Esophagus muscularis mucosa (tissue), 4 donors: ENCODE data around the gene MTHFD2.

Experiments used
- EP300 ChIP-seq: sonication (generic); formaldehyde crosslinking; IDR thresholded peaks from one replicate; pipeline ENCODE4 v1.6.1; 2017; ENCODE audit warnings: antibody characterized with exemption
- POLR2A ChIP-seq: fragments of 450-650 bp; IDR thresholded peaks from one replicate; pipeline ENCODE4 v1.6.1; 2017; ENCODE audit warnings: antibody characterized with exemption, moderate library complexity, mild to moderate bottlenecking, low read depth
- POLR2AphosphoS5 ChIP-seq, 2 donors: sonication (generic); formaldehyde crosslinking; IDR thresholded peaks; one replicate each; pipeline ENCODE4 v1.6.1; 2017; ENCODE audit warnings: antibody characterized with exemption in 2 of 2
- TF ChIP-seq, protein P1 (sequence below), 3 experiments: fragments of 200-600 bp in 2 of 3; fragments of 450-650 bp in 1 of 3; sonication (generic) in 2 of 3; IDR thresholded peaks; one replicate each; pipeline ENCODE4 v1.5.1; 2017 to 2019; ENCODE audit warnings: antibody characterized with exemption in 3 of 3, mild to moderate bottlenecking in 2 of 3, moderate library complexity in 1 of 3

DNA sequence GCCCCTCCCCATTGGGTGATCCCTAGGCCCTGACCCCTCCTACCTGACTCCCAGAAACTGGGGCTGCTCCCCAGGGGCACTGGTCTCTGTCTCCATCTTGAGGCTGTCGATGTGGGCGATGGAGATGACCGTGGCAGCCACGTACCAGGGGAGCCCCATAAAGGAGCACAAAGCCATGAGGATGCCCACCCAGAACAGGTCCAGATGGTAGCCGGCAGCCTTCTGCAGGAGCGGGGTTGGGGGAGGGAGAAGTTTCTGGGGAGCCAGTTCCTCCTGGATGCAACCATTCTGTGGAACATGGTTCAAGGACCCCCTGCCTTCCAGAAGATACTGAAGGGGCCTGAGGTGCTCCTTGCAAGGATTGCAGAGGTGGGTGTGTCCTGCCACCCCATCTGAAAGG is 34.0 kb downstream of the MTHFD2 start:
- TF ChIP-seq POLR2A: no peak
- TF ChIP-seq POLR2AphosphoS5 (IDR thresholded peaks at IDR 0.05): no peak
- TF ChIP-seq, protein P1, sequence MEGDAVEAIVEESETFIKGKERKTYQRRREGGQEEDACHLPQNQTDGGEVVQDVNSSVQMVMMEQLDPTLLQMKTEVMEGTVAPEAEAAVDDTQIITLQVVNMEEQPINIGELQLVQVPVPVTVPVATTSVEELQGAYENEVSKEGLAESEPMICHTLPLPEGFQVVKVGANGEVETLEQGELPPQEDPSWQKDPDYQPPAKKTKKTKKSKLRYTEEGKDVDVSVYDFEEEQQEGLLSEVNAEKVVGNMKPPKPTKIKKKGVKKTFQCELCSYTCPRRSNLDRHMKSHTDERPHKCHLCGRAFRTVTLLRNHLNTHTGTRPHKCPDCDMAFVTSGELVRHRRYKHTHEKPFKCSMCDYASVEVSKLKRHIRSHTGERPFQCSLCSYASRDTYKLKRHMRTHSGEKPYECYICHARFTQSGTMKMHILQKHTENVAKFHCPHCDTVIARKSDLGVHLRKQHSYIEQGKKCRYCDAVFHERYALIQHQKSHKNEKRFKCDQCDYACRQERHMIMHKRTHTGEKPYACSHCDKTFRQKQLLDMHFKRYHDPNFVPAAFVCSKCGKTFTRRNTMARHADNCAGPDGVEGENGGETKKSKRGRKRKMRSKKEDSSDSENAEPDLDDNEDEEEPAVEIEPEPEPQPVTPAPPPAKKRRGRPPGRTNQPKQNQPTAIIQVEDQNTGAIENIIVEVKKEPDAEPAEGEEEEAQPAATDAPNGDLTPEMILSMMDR (IDR thresholded peaks at IDR 0.05): no peak
- no peak for TF ChIP-seq EP300
